ENCODE data around the gene MFGE8.

Gene MFGE8

GRCh38 chr15:88872106-88872505 lies 41.1 kb downstream of the MFGE8 start:
- no peak for DNase-seq (ENCODE audit: low read depth)

DNA sequence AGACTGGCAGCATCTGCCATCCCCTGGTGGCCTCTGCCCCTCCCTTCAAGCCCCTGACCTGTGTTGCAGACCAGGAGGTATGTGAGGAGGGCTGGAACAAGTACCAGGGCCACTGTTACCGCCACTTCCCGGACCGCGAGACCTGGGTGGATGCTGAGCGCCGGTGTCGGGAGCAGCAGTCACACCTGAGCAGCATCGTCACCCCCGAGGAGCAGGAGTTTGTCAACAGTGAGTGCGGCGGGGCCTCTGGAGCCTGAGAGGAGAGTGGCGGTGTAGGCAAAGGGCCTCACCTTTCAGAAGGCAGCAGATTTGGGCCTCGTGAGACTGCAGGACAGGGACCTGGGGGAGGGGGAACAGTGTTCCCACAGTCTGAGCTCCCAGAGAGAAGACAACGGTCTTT lies 41.9 kb downstream of the MFGE8 start:
- no peak for DNase-seq (ENCODE audit: low read depth)

GRCh38 chr15:88866295-88866881 lies 46.8 kb downstream of the MFGE8 start:
- no peak for DNase-seq (ENCODE audit: low read depth)

DNA sequence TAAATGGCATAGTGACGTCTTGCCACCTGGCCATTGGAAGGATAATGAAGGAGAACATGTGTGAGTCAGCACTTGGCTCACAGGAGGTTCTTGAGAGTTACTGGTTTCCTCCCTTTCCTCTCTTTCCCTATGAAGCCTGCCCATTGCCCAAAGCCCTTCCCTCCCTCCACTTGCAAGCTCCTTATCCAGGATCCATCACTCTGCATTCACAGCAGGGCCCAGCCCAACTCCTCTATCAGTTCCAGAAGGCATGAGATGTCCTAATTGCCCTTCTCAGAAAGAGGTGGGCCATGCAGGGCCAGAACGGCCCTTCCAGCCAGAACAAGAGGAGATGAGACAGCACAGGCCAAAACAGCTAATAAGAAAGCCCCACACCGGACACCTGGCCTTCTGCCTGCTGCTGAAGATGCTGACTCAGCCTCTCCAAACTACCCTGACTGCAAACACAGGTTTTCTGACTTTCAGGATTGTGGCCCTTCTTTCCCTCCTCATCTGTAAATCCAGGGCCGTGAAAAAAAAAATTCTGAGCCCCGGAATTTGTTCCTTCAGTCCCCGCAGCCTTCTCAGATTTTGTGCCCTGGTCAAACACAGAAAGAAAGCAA lies 47.6 kb downstream of the MFGE8 start:
- DNase-seq (ENCODE audit: low read depth) = no peak

- no peak for DNase-seq (ENCODE audit: low read depth)
These were observed 48.2 kb downstream of the MFGE8 start for GRCh38 chr15:88864861-88865497.

- no peak for DNase-seq (ENCODE audit: low read depth)
These were observed 49.8 kb downstream of the MFGE8 start for GRCh38 chr15:88863412-88863811.

DNA sequence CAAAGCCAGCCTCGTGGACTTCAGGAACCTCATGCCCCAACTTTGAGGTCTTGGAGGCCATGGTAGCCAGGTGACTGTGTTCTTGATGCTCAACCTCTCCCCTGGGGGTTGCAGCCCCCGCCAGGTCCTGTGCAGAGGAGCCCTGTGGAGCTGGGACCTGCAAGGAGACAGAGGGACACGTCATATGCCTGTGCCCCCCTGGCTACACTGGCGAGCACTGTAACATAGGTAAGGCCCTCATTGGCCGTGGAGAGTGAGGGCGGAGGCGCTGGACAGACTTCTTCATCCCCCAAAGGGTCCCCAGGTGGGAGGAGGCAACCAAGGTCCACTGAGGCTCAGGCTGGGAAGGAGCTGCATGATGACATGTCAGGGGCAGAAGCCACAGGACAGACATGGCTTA lies 53.0 kb downstream of the MFGE8 start:
- DNase-seq (ENCODE audit: low read depth) = no peak

DNA sequence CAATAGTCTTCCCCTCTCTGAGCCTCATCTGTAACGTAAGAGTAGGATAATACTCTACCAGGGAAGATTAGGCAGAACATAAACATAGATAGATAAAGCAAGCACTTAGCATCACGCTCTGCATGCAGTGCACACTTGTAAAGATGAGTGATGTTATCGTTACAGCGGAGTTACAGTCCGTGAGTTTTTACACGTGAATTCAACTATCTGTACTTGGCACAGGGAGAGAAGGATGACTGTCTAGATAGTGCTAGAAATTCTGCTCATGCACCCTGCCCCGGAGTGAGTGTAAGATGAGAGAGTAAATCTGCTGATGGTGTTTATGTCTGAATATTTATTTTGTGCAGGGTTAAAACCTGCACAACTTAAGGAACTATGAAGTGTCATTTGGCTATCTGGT lies 53.6 kb downstream of the MFGE8 start:
- no peak for DNase-seq (ENCODE audit: low read depth)

GRCh38 chr15:88858934-88859333 lies 54.2 kb downstream of the MFGE8 start:
- no peak for DNase-seq (ENCODE audit: low read depth)

DNA sequence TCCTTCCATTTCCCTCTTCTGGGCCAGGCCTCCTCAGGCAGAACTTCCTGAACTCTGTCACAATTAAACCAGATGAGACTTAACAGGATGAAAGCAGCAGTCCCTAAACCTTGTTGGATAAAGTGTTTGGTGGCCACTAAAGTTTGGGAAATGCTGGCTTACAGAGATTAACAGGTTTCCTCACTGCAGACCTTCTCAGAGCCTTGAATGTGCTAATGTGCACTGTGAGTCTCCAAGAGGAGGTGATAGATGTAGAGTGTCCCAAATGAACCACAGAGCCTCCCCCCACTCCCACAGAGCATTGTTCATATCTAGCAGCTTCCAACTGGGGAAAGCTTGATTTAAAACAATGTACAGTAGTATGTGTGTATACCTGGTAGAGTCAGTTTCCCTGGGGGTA lies 60.7 kb downstream of the MFGE8 start:
- no peak for DNase-seq (ENCODE audit: low read depth)

DNA sequence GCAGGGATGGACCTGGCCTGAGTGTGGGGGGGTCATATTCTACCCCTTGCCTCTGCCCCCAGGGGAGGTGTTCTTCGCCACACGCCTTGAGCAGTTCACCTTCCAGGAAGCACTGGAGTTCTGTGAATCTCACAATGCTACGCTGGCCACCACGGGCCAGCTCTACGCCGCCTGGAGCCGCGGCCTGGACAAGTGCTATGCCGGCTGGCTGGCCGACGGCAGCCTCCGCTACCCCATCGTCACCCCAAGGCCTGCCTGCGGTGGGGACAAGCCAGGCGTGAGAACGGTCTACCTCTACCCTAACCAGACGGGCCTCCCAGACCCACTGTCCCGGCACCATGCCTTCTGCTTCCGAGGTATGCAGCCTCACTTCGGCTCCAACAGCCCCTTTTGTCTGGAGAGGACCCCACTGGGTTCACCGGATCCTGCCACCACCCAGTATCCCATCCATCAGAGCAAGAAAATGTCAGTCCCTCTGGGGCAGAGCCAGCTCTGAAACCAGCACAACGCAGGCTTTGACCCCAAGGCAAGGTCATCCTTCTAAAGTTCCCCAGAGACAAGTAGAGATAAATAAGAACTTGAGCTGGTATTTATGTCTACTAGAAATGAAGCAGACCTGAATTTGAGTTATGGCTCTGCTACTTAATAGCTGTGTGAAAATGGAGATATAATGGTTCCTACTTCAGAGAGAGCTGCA lies 63.7 kb downstream of the MFGE8 start:
- no peak for DNase-seq (ENCODE audit: low read depth)

Measured in stimulated activated CD4-positive, alpha-beta T cell treated with anti-CD3 and anti-CD28 coated beads, Interleukin-2, amount 100 ng/mL, for 4 hours (primary cell).